PC-9 (cell line): Measurements from ENCODE around the gene SDK2.

ENCODE experiments used
- CTCF ChIP-seq: fragments of 200-600 bp; sonication (generic); conservative IDR thresholded peaks from 2 replicates; pipeline ENCODE4 v1.6.1; 2017; ENCODE audit warnings: mixed run types, antibody characterized with exemption, mild to moderate bottlenecking, moderate library complexity
- EZH2 ChIP-seq: fragments of 200-600 bp; sonication (generic); IDR thresholded peaks from 2 replicates; pipeline ENCODE4 v1.8.0; 2017; ENCODE audit warnings: antibody characterized with exemption, low read depth

- no peak for TF ChIP-seq CTCF
- no peak for TF ChIP-seq EZH2
Observed at GRCh38 chr17:73470316-73470826, 173.9 kb downstream of the SDK2 start.
